Epithelial cell of prostate (primary cell): ENCODE data around the gene ERMN.
A peak's percentile ranks its signal among the peaks of the same experiment; 100 is the strongest.
"Not testable (repeated sequence)": the region's sequence is repeated elsewhere in the genome, so short reads cannot be mapped to it uniquely, and the experiment has no call there.

Experiments
- DNase-seq: peaks from one replicate; pipeline ENCODE4 v3.0.0-alpha.2; 2011; ENCODE audit warnings: low read depth, low spot score
- H3K27ac ChIP-seq: fragments of 450-650 bp; 2 replicates; pipeline ENCODE4 v1.5.1; 2017; ENCODE audit warnings: mild to moderate bottlenecking

The ERMN gene

GRCh38 chr2:157302492-157303099 lies 23.0 kb downstream of the ERMN start:
- DNase-seq = no peak

GRCh38 chr2:157301307-157301706 lies 24.3 kb downstream of the ERMN start:
- DNase-seq = no peak
- H3K27ac ChIP-seq = no peak overlapping the region

More at GRCh38 chr2:157302492-157303099, 23.0 kb downstream of the ERMN start:
- no peak overlapping the region for H3K27ac ChIP-seq

GRCh38 chr2:157296958-157297357 lies 28.7 kb downstream of the ERMN start:
- no peak for DNase-seq
- no peak overlapping the region for H3K27ac ChIP-seq

- H3K27ac ChIP-seq = no peak overlapping the region
- DNase-seq = no peak
These were observed 29.1 kb downstream of the ERMN start for GRCh38 chr2:157296490-157296889.

GRCh38 chr2:157292853-157293252 lies 32.8 kb downstream of the ERMN start:
- H3K27ac ChIP-seq = no peak overlapping the region
- no peak for DNase-seq

- peak; percentile 26 for DNase-seq
- no peak overlapping the region for H3K27ac ChIP-seq
These were observed 34.6 kb downstream of the ERMN start for GRCh38 chr2:157291018-157291417.

- no peak overlapping the region for H3K27ac ChIP-seq
- no peak for DNase-seq
These were observed 35.1 kb downstream of the ERMN start for GRCh38 chr2:157290525-157290924.

- no peak for DNase-seq
- H3K27ac ChIP-seq = no peak overlapping the region
These were observed 38.5 kb downstream of the ERMN start for GRCh38 chr2:157287160-157287559.

GRCh38 chr2:157283468-157283867 lies 42.2 kb downstream of the ERMN start:
- H3K27ac ChIP-seq = no peak overlapping the region
- no peak for DNase-seq

GRCh38 chr2:157281316-157281715 lies 44.3 kb downstream of the ERMN start:
- H3K27ac ChIP-seq = no peak overlapping the region
- no peak for DNase-seq

- DNase-seq = not testable (repeated sequence)
These were observed 46.3 kb downstream of the ERMN start for GRCh38 chr2:157279311-157279710.

GRCh38 chr2:157271590-157272203 lies 53.9 kb downstream of the ERMN start:
- DNase-seq = no peak
- no peak overlapping the region for H3K27ac ChIP-seq

More at GRCh38 chr2:157279311-157279710, 46.3 kb downstream of the ERMN start:
- not testable (repeated sequence) for H3K27ac ChIP-seq

- no peak for DNase-seq
- H3K27ac ChIP-seq = no peak overlapping the region
These were observed 55.7 kb downstream of the ERMN start for GRCh38 chr2:157269922-157270321.

GRCh38 chr2:157269060-157269459 lies 56.6 kb downstream of the ERMN start:
- DNase-seq = no peak
- peak overlapping the region; percentile 31 for H3K27ac ChIP-seq
